ENCODE results near the gene ZNF831. TPM values are rescaled to one million over a fixed set of nuclear protein-coding genes. Genes with fewer than 3 reads are reported as not detected.

Gene ZNF831
- total RNA-seq, 1 donor = not detected

DNA sequence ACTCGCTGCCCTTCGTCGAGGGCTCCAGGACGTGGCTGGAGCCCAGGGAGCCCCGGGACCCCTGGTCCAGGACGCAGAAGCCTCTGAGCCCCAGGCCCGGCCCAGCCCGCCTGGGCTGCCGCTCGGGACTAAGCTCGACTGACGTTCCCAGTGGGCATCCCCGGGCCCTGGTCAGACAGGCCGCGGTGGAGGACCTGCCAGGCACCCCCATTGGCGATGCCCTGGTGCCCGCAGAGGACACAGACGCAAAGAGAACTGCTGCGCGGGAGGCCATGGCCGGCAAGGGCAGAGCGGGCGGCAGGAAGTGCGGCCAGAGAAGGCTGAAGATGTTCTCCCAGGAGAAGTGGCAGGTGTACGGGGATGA is 28.9 kb downstream of the ZNF831 start:
- no peak for DNase-seq (ENCODE audit: low read depth)
- no peak overlapping the region for H3K4me3 ChIP-seq (ENCODE audit: low read depth, low read length)
- TF ChIP-seq, protein P1, sequence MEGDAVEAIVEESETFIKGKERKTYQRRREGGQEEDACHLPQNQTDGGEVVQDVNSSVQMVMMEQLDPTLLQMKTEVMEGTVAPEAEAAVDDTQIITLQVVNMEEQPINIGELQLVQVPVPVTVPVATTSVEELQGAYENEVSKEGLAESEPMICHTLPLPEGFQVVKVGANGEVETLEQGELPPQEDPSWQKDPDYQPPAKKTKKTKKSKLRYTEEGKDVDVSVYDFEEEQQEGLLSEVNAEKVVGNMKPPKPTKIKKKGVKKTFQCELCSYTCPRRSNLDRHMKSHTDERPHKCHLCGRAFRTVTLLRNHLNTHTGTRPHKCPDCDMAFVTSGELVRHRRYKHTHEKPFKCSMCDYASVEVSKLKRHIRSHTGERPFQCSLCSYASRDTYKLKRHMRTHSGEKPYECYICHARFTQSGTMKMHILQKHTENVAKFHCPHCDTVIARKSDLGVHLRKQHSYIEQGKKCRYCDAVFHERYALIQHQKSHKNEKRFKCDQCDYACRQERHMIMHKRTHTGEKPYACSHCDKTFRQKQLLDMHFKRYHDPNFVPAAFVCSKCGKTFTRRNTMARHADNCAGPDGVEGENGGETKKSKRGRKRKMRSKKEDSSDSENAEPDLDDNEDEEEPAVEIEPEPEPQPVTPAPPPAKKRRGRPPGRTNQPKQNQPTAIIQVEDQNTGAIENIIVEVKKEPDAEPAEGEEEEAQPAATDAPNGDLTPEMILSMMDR (IDR thresholded peaks at IDR 0.05; ENCODE audit: insufficient read depth, low read length) = no peak

DNA sequence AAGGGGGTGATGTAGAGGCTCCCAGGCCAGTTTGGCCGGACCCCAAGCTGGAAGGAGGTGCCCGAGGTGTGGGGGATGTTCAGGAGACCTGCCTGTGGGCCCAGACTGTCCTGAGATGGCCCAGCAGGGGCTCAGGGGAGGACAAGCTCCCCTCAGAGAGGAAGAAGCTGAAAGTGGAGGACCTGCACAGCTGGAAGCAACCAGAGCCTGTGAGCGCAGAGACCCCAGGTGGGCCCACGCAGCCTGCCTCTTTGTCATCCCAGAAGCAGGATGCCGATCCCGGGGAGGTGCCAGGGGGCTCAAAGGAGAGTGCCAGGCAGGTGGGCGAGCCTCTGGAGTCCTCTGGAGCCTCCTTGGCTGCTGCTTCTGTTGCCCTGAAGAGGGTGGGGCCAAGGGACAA is 29.7 kb downstream of the ZNF831 start:
- H3K4me3 ChIP-seq (ENCODE audit: low read depth, low read length) = no peak overlapping the region
- DNase-seq (ENCODE audit: low read depth) = no peak
- TF ChIP-seq, protein P1 (IDR thresholded peaks at IDR 0.05; ENCODE audit: insufficient read depth, low read length) = no peak

DNA sequence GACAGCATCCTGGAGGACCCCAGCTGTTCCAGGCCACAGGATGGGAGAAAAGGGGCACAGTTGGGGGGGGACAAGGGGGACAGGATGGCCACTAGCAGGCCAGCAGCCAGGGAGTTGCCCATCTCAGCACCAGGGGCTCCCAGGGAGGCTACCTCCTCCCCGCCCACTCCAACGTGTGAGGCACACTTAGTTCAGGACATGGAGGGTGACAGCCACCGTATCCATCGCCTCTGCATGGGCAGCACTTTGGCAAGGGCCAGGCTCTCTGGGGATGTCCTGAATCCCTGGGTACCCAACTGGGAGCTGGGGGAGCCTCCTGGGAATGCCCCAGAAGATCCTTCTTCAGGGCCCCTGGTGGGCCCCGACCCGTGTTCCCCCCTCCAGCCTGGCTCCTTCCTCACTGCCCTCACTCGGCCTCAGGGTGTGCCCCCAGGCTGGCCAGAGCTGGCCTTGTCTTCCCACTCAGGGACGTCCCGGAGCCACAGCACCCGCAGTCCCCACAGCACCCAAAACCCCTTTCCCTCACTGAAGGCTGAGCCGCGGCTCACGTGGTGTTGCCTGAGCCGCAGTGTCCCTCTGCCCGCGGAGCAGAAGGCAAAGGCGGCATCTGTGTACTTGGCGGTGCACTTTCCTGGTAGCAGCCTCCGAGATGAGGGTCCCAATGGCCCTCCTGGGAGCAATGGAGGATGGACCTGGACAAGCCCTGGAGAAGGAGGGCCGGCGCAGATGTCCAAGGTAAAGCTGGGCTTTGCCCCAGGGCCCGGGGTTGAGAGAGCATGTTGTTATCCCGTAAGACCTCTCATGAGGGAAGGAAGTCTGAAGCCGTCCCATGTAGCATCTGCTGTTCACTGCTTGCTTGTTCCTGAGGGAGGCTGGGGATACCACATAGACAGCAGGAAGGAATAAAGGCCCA is 30.7 kb downstream of the ZNF831 start:
- H3K4me3 ChIP-seq (ENCODE audit: low read depth, low read length) = no peak overlapping the region
- DNase-seq (ENCODE audit: low read depth) = no peak
- TF ChIP-seq, protein P1 (IDR thresholded peaks at IDR 0.05; ENCODE audit: insufficient read depth, low read length) = no peak

DNA sequence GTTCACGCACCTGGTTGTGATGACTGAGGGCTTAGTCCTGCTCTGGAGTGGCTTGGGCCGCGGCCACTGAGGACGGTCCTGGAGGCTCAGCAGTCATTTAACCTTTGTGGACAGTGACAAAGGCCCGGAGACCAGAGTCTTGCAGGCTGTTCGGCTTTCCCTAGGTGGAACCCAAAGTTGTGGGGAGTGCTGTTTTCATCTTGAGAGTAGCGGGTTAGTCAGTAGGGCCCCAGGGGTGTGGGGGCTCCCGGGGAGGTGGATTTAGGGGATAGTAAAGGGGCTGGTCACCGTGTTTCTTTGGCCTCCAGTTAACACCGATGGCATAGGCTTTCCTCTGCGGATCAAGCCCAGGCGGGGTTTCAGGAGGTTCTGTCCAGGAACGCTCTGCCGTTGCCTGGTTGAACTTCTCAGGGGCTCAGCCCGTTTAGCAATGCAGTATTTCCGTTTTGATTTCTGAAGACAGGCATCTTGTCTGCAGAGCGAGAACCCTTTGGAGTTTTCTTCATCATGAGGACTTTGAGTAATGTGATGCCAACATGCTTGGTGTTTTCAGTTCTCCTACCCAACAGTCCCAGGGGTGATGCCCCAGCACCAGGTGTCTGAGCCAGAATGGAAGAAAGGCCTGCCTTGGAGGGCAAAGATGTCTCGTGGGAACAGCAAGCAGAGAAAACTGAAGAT is 31.8 kb downstream of the ZNF831 start:
- H3K4me3 ChIP-seq (ENCODE audit: low read depth, low read length) = no peak overlapping the region
- TF ChIP-seq, protein P1 (IDR thresholded peaks at IDR 0.05; ENCODE audit: insufficient read depth, low read length) = no peak

DNA sequence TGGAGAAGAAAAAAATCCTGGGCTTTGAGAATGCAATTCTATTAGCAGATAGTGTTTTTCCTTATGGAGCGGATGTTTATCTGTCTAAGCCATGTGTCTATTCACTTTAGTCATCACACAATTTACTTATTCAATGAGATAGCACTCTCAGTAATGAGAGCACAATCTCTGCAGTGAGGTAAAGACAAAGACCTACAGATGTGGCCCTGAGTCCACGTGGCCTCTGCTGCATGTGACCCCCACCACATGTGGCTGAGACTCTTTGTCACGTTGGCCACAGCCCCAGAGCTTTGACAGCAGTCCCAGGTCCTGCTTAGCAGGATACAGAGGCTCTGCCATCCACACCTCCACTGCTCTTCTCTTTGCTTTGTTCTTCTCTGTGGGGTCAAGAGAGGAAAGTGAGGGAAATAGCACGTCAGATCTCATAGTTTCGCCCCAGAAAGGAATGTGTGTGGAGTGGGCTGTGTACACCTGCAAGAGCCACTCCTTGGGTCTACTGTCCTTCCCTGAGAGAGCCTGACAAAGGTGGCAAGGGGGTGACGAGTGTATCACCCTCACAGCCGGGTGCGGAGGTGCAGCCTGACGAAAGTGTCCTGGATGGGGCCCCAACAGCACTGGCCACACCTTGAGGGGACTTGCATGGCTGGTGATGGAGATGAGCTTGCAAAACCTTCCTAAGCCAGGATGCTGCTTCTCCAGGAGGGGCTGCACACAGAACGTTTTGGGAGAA is 40.7 kb downstream of the ZNF831 start:
- H3K4me3 ChIP-seq (ENCODE audit: low read depth, low read length) = no peak overlapping the region
- DNase-seq (ENCODE audit: low read depth) = no peak
- TF ChIP-seq, protein P1 (IDR thresholded peaks at IDR 0.05; ENCODE audit: insufficient read depth, low read length) = no peak

More for the DNA sequence above, 31.8 kb downstream of the ZNF831 start:
- DNase-seq (ENCODE audit: low read depth) = no peak

DNA sequence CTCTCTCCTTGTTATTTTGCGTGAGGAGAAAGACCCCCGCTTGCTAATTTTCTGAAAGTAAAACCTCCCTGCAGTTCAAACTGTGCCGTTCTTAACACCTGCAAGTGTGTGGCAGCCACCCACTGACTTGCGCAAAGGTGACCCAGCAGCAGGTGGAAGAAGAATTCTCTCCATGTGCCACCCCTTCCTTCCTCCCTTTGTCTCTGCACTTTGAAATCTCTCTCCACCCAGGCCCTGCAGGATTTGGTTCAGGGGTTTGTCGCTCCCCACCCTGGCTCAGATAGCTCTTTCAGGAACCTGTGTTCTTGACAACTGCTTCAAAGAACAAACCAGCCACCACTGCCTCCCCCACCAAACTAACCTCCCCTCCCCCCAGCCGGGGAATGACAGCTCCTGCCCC is 41.4 kb downstream of the ZNF831 start:
- TF ChIP-seq, protein P1 (IDR thresholded peaks at IDR 0.05; ENCODE audit: insufficient read depth, low read length) = no peak
- no peak overlapping the region for H3K4me3 ChIP-seq (ENCODE audit: low read depth, low read length)
- no peak for DNase-seq (ENCODE audit: low read depth)
